Measurements from ENCODE around the gene CLCN1.
A peak's percentile ranks its signal among the peaks of the same experiment; 100 is the strongest.
"Not testable (repeated sequence)": the region's sequence is repeated elsewhere in the genome, so short reads cannot be mapped to it uniquely, and the experiment has no call there.

CLCN1 gene

GRCh38 chr7:143288836-143289235 lies 27.1 kb upstream of the CLCN1 start:
- Histone ChIP-seq H3K4ac (ENCODE audit: low read depth, low read length) (peak overlapping the region; percentile 75), H3K9ac (ENCODE audit: low read length) (peak overlapping the region; percentile 90), H3K4me1 (ENCODE audit: control insufficient read depth in 1 of 2, insufficient read depth in 2 of 2, low read length in 2 of 2) (peaks cover 12 to 14% of the 10 kb centered on the region in 2 experiments), H4K12ac (ENCODE audit: low read depth, low read length) (peak overlapping the region; percentile 60), H3K79me1 (ENCODE audit: low read length) (peaks cover 15% of the 10 kb centered on the region), H3K36me3 (ENCODE audit: control insufficient read depth in 1 of 2, insufficient read depth in 2 of 2, low read length in 2 of 2) (peaks cover 19% of the 10 kb centered on the region in 2 experiments), H3K27ac (ENCODE audit: low read depth, low read length) (peak overlapping the region; percentile 49), H3K18ac (ENCODE audit: low read length) (no peak overlapping the region), H2BK12ac (ENCODE audit: low read length) (no peak overlapping the region), H4K8ac (ENCODE audit: low read depth, low read length) (peak overlapping the region; percentile 90), H3K9me3 (ENCODE audit: insufficient read depth, low read depth, low read length) (peaks cover 6% of the 10 kb centered on the region), H2BK120ac (ENCODE audit: insufficient read depth, low read length, poor library complexity) (no peak overlapping the region), H3K79me2 (ENCODE audit: control insufficient read depth, insufficient read depth, low read length, poor library complexity) (peaks cover 7% of the 10 kb centered on the region), H3K23ac (ENCODE audit: low read length) (no peak overlapping the region), H2AK5ac (ENCODE audit: low read length) (peak overlapping the region; percentile 32), H3K4me3 (ENCODE audit: low read depth, low read length) (peak overlapping the region; percentile 82), H3K27me3 (ENCODE audit: insufficient read depth, low read length) (no peaks in the 10 kb centered on the region), H2BK5ac (ENCODE audit: low read depth, low read length, poor library complexity) (no peak overlapping the region), H3K14ac (ENCODE audit: low read length) (peak overlapping the region; percentile 87), H3K4me2 (ENCODE audit: low read length) (peak overlapping the region; percentile 82), H4K91ac (ENCODE audit: low read depth, low read length) (peak overlapping the region; percentile 89), H2AFZ (ENCODE audit: insufficient read depth, low read length, poor library complexity) (peak overlapping the region; percentile 89)
- no CpG with 5 or more reads among the region's 11 CpGs for WGBS (ENCODE audit: extremely low coverage, insufficient coverage, insufficient read length)
- peak in 1 of 2 donors; percentile 43 for DNase-seq

GRCh38 chr7:143289421-143289820 lies 26.5 kb upstream of the CLCN1 start:
- Histone ChIP-seq H3K9me3 (ENCODE audit: insufficient read depth, low read depth, low read length) (peaks cover 6% of the 10 kb centered on the region), H4K91ac (ENCODE audit: low read depth, low read length) (no peak overlapping the region), H2BK120ac (ENCODE audit: insufficient read depth, low read length, poor library complexity) (no peak overlapping the region), H3K27ac (ENCODE audit: low read depth, low read length) (no peak overlapping the region), H2AK5ac (ENCODE audit: low read length) (no peak overlapping the region), H3K23ac (ENCODE audit: low read length) (no peak overlapping the region), H3K4me2 (ENCODE audit: low read length) (peak overlapping the region; percentile 82), H3K14ac (ENCODE audit: low read length) (no peak overlapping the region), H3K9ac (ENCODE audit: low read length) (no peak overlapping the region), H2AFZ (ENCODE audit: insufficient read depth, low read length, poor library complexity) (no peak overlapping the region), H4K8ac (ENCODE audit: low read depth, low read length) (no peak overlapping the region), H3K79me2 (ENCODE audit: control insufficient read depth, insufficient read depth, low read length, poor library complexity) (peaks cover 7% of the 10 kb centered on the region), H3K18ac (ENCODE audit: low read length) (no peak overlapping the region), H3K4me1 (ENCODE audit: control insufficient read depth in 1 of 2, insufficient read depth in 2 of 2, low read length in 2 of 2) (peaks cover 12 to 14% of the 10 kb centered on the region in 2 experiments), H3K79me1 (ENCODE audit: low read length) (peaks cover 15% of the 10 kb centered on the region), H4K12ac (ENCODE audit: low read depth, low read length) (no peak overlapping the region), H2BK12ac (ENCODE audit: low read length) (no peak overlapping the region), H3K4ac (ENCODE audit: low read depth, low read length) (peak overlapping the region; percentile 41), H3K27me3 (ENCODE audit: insufficient read depth, low read length) (no peaks in the 10 kb centered on the region), H2BK5ac (ENCODE audit: low read depth, low read length, poor library complexity) (no peak overlapping the region), H3K4me3 (ENCODE audit: low read depth, low read length) (no peak overlapping the region), H3K36me3 (ENCODE audit: control insufficient read depth in 1 of 2, insufficient read depth in 2 of 2, low read length in 2 of 2) (peaks cover 21 to 22% of the 10 kb centered on the region in 2 experiments)
- no peak for DNase-seq
- no CpG with 5 or more reads among the region's 6 CpGs for WGBS (ENCODE audit: extremely low coverage, insufficient coverage, insufficient read length)

GRCh38 chr7:143289888-143290287 lies 26.0 kb upstream of the CLCN1 start:
- H2BK12ac ChIP-seq (ENCODE audit: low read length); H4K8ac ChIP-seq (ENCODE audit: low read depth, low read length); H3K27ac ChIP-seq (ENCODE audit: low read depth, low read length); H3K23ac ChIP-seq (ENCODE audit: low read length); H2AFZ ChIP-seq (ENCODE audit: insufficient read depth, low read length, poor library complexity); H3K27me3 ChIP-seq (ENCODE audit: insufficient read depth, low read length); H3K9me3 ChIP-seq (ENCODE audit: insufficient read depth, low read depth, low read length); H3K4me3 ChIP-seq (ENCODE audit: low read depth, low read length); H3K9ac ChIP-seq (ENCODE audit: low read length); H4K12ac ChIP-seq (ENCODE audit: low read depth, low read length); H3K18ac ChIP-seq (ENCODE audit: low read length); H2BK120ac ChIP-seq (ENCODE audit: insufficient read depth, low read length, poor library complexity); H3K14ac ChIP-seq (ENCODE audit: low read length); H2AK5ac ChIP-seq (ENCODE audit: low read length); H2BK5ac ChIP-seq (ENCODE audit: low read depth, low read length, poor library complexity); H3K79me2 ChIP-seq (ENCODE audit: control insufficient read depth, insufficient read depth, low read length, poor library complexity); H4K91ac ChIP-seq (ENCODE audit: low read depth, low read length); H3K4ac ChIP-seq (ENCODE audit: low read depth, low read length); DNase-seq: not testable (repeated sequence)
- Histone ChIP-seq H3K36me3 (ENCODE audit: control insufficient read depth in 1 of 2, insufficient read depth in 2 of 2, low read length in 2 of 2) (peaks cover 23 to 27% of the 10 kb centered on the region in 2 experiments), H3K4me1 (ENCODE audit: control insufficient read depth in 1 of 2, insufficient read depth in 2 of 2, low read length in 2 of 2) (peaks cover 10 to 11% of the 10 kb centered on the region in 2 experiments), H3K79me1 (ENCODE audit: low read length) (peaks cover 15% of the 10 kb centered on the region), H3K4me2 (ENCODE audit: low read length) (peak overlapping the region; percentile 27)
- WGBS (ENCODE audit: extremely low coverage, insufficient coverage, insufficient read length), result no CpG with 5 or more reads among the region's 4 CpGs

GRCh38 chr7:143290293-143290692 lies 25.6 kb upstream of the CLCN1 start:
- Histone ChIP-seq H3K4me3 (ENCODE audit: low read depth, low read length) (no peak overlapping the region), H3K18ac (ENCODE audit: low read length) (no peak overlapping the region), H3K23ac (ENCODE audit: low read length) (no peak overlapping the region), H3K79me2 (ENCODE audit: control insufficient read depth, insufficient read depth, low read length, poor library complexity) (peaks cover 7% of the 10 kb centered on the region), H3K79me1 (ENCODE audit: low read length) (peaks cover 11% of the 10 kb centered on the region), H2BK5ac (ENCODE audit: low read depth, low read length, poor library complexity) (no peak overlapping the region), H4K8ac (ENCODE audit: low read depth, low read length) (no peak overlapping the region), H3K4me1 (ENCODE audit: control insufficient read depth in 1 of 2, insufficient read depth in 2 of 2, low read length in 2 of 2) (peaks cover 5 to 7% of the 10 kb centered on the region in 2 experiments), H3K4me2 (ENCODE audit: low read length) (no peak overlapping the region), H2AK5ac (ENCODE audit: low read length) (no peak overlapping the region), H2AFZ (ENCODE audit: insufficient read depth, low read length, poor library complexity) (no peak overlapping the region), H4K91ac (ENCODE audit: low read depth, low read length) (no peak overlapping the region), H3K14ac (ENCODE audit: low read length) (no peak overlapping the region), H2BK12ac (ENCODE audit: low read length) (no peak overlapping the region), H4K12ac (ENCODE audit: low read depth, low read length) (no peak overlapping the region), H3K36me3 (ENCODE audit: control insufficient read depth in 1 of 2, insufficient read depth in 2 of 2, low read length in 2 of 2) (peaks cover 26 to 30% of the 10 kb centered on the region in 2 experiments), H3K27ac (ENCODE audit: low read depth, low read length) (no peak overlapping the region), H3K9ac (ENCODE audit: low read length) (no peak overlapping the region), H3K27me3 (ENCODE audit: insufficient read depth, low read length) (no peaks in the 10 kb centered on the region), H3K9me3 (ENCODE audit: insufficient read depth, low read depth, low read length) (peaks cover 6% of the 10 kb centered on the region), H2BK120ac (ENCODE audit: insufficient read depth, low read length, poor library complexity) (no peak overlapping the region), H3K4ac (ENCODE audit: low read depth, low read length) (peak overlapping the region; percentile 39)
- no peak for DNase-seq
- no CpG with 5 or more reads among the region's 4 CpGs for WGBS (ENCODE audit: extremely low coverage, insufficient coverage, insufficient read length)
